Keratinocyte (primary cell): ENCODE measurements around the gene TTYH1. TPM values are rescaled to one million over a fixed set of nuclear protein-coding genes. Genes with fewer than 3 reads are reported as not detected.

Source experiments
- DNase-seq: peaks from one replicate; pipeline ENCODE4 v3.0.0-alpha.2; 2011; ENCODE audit warnings: low read depth, missing footprints, low spot score
- FAIRE-seq: peaks from 2 replicates; lab custom pipeline; 2011; peaks lifted over from hg19 to GRCh38; lab: Jason Lieb, UNC
- H2AFZ ChIP-seq: 2 replicates; pipeline ENCODE4 v1.6.0; 2012; ENCODE audit warnings: low read length, control low read depth, inconsistent platforms; ENCODE audit not compliant: control insufficient read depth
- H3K27ac ChIP-seq: 2 replicates; pipeline ENCODE4 v1.5.1; 2011; ENCODE audit warnings: low read length; ENCODE audit not compliant: control insufficient read depth, insufficient read depth
- H3K27me3 ChIP-seq: 3 replicates; pipeline ENCODE4 v1.6.0; 2011; ENCODE audit warnings: low read length; ENCODE audit not compliant: control insufficient read depth, insufficient read depth; ENCODE audit errors: extremely low read depth
- H3K36me3 ChIP-seq, 2 experiments: 2 replicates in 1 of 2; 3 replicates in 1 of 2; pipeline ENCODE4 v1.5.1; 2011; ENCODE audit warnings: low read length in 2 of 2, mild to moderate bottlenecking in 1 of 2; ENCODE audit not compliant: control insufficient read depth in 2 of 2, insufficient read depth in 2 of 2; ENCODE audit errors: extremely low read depth in 1 of 2
- H3K4me1 ChIP-seq: 3 replicates; pipeline ENCODE4 v1.5.1; 2011; ENCODE audit warnings: low read length; ENCODE audit not compliant: control insufficient read depth, insufficient read depth; ENCODE audit errors: extremely low read depth
- H3K4me2 ChIP-seq: 3 replicates; pipeline ENCODE4 v1.6.0; 2011; ENCODE audit warnings: low read depth, low read length; ENCODE audit not compliant: control insufficient read depth, insufficient read depth; ENCODE audit errors: extremely low read depth
- H3K4me3 ChIP-seq, 3 experiments: fragments of 200-600 bp in 1 of 3; sonication (generic) in 1 of 3; 2 replicates in 2 of 3; 3 replicates in 1 of 3; pipeline ENCODE4 v1.5.1; 2011 to 2016; ENCODE audit warnings: low read length in 3 of 3, mild to moderate bottlenecking in 3 of 3, control low read depth in 2 of 3, inconsistent platforms in 1 of 3, low read depth in 1 of 3, mixed read lengths in 1 of 3, mixed run types in 1 of 3, moderate library complexity in 1 of 3; ENCODE audit not compliant: control insufficient read depth in 2 of 3, insufficient read depth in 2 of 3; ENCODE audit errors: extremely low read depth in 1 of 3
- H3K79me2 ChIP-seq: 2 replicates; pipeline ENCODE4 v1.6.0; 2012; ENCODE audit warnings: low read length; ENCODE audit not compliant: control insufficient read depth, insufficient read depth
- H3K9ac ChIP-seq: 3 replicates; pipeline ENCODE4 v1.6.0; 2011; ENCODE audit warnings: low read length; ENCODE audit not compliant: control insufficient read depth, insufficient read depth; ENCODE audit errors: extremely low read depth
- H3K9me1 ChIP-seq: 3 replicates; pipeline ENCODE4 v1.6.0; 2011; ENCODE audit warnings: low read length; ENCODE audit not compliant: control insufficient read depth, insufficient read depth; ENCODE audit errors: extremely low read depth
- H3K9me3 ChIP-seq: 2 replicates; pipeline ENCODE4 v1.5.1; 2012; ENCODE audit warnings: low read depth, low read length; ENCODE audit not compliant: control insufficient read depth
- H4K20me1 ChIP-seq: 3 replicates; pipeline ENCODE4 v1.6.0; 2011; ENCODE audit warnings: low read length; ENCODE audit not compliant: control insufficient read depth, insufficient read depth; ENCODE audit errors: extremely low read depth
- EZH2 ChIP-seq: IDR thresholded peaks from one replicate; pipeline ENCODE4 v1.6.1; 2012; ENCODE audit warnings: inconsistent platforms, mild to moderate bottlenecking, low read length, moderate library complexity
- dilution Hi-C: fragments of 300-500 bp; cut with MboI; formaldehyde crosslinking; loops from one replicate; pipeline ENCODE4 v1.7.0; 2020; ENCODE audit warnings: low sequenced_read_pairs; ENCODE audit not compliant: extremely low pct_ligation_motif_present
- polyA plus RNA-seq, 5 experiments: library from polyadenylated mRNA; depleted of rRNA in 3 of 5; stranded (reverse) in 3 of 5; stranded (forward) in 1 of 5; unstranded in 1 of 5; fragments of >200 nt; gene quantifications; 1 replicate in 1 of 5; 2 replicates in 3 of 5; 3 replicates in 1 of 5; pipeline versions ENCODE4 v1.2.1 to v1.2.3, GENCODE V29; 2011 to 2012; ENCODE audit warnings: missing spikeins in 2 of 5, low read depth in 1 of 5, low replicate concordance in 1 of 5
- TF ChIP-seq, protein P1 (sequence below), 3 experiments: IDR thresholded peaks in 1 of 3; conservative IDR thresholded peaks in 1 of 3; optimal IDR thresholded peaks in 1 of 3; 2 replicates in 2 of 3; 3 replicates in 1 of 3; pipeline versions ENCODE3 to v1.5.1; 2011; ENCODE audit warnings: low read length in 3 of 3, mild to moderate bottlenecking in 3 of 3, moderate library complexity in 2 of 3, control low read depth in 1 of 3, inconsistent platforms in 1 of 3; ENCODE audit not compliant: insufficient read depth in 2 of 3; ENCODE audit errors: extremely low read depth in 1 of 3

The TTYH1 gene
- polyA plus RNA-seq, 1 donor (not counting 4 experiments of a cell fraction or from before 2014, with no cell fraction given) = 0.13 TPM

DNA sequence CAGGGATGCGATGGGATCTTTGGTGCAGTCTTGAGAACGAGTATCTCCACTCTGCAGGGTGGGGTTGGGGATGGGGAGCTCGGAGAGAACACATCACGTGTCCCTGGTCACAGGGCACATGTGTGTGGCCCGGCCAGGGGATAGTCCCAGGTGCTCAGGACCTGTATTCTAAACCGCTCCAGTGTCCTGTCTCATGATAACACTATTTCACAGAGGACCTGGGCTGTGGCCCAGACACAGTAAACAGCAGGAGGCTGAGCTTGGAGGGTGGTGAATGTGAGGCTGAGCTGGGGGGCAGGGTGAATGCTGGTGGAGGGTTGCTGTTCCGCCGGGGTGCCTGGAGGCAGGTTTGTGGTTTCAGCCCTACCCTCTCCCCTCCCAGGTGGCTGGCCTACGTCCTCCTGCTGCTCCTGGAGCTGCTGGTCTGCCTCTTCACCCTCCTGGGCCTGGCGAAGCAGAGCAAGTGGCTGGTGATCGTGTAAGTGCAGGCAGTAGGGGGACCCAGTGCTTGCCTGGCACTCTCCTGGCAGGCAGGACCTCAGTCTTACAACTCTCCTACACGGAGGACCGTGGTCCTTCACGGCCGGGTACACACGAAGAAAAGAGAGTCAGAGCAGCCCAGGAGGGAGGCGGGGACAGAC lies 11.1 kb downstream of the TTYH1 start:
- DNase-seq = no peak

DNA sequence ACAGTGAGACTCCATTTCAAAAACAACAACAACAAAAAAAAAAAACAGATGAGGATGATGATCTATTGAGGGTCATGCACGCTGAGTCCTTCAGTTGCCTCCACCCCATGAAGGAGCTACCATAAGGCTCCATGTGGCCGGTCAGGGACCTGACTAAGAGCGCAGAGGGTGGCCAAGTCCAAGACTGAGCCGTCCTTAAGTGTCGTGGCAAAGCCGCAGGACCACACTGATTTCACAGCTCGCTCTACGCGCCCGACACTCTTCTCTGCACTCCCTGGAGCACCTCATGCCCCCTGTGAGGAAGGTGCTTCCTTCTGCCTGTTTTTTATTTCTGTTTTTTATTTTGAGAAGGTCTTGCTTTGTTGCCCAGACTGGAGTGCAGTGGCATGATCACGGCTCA lies 12.3 kb downstream of the TTYH1 start:
- no peaks in the 10 kb centered on the region for H3K9me1 ChIP-seq
- no peak overlapping the region for H3K4me3 ChIP-seq
- no peaks in the 10 kb centered on the region for H3K79me2 ChIP-seq
- no peak overlapping the region for H3K4me2 ChIP-seq
- no peaks in the 10 kb centered on the region for H4K20me1 ChIP-seq
- DNase-seq (no peak), FAIRE-seq (no peak)
- H3K36me3 ChIP-seq = no peaks in the 10 kb centered on the region
- H3K9ac ChIP-seq = no peak overlapping the region
- H3K27me3 ChIP-seq = peaks cover 20% of the 10 kb centered on the region
- H3K4me1 ChIP-seq = peaks cover 17% of the 10 kb centered on the region
- no peak overlapping the region for H2AFZ ChIP-seq
- no peak overlapping the region for H3K27ac ChIP-seq
- no peak for TF ChIP-seq EZH2
- TF ChIP-seq, protein P1, sequence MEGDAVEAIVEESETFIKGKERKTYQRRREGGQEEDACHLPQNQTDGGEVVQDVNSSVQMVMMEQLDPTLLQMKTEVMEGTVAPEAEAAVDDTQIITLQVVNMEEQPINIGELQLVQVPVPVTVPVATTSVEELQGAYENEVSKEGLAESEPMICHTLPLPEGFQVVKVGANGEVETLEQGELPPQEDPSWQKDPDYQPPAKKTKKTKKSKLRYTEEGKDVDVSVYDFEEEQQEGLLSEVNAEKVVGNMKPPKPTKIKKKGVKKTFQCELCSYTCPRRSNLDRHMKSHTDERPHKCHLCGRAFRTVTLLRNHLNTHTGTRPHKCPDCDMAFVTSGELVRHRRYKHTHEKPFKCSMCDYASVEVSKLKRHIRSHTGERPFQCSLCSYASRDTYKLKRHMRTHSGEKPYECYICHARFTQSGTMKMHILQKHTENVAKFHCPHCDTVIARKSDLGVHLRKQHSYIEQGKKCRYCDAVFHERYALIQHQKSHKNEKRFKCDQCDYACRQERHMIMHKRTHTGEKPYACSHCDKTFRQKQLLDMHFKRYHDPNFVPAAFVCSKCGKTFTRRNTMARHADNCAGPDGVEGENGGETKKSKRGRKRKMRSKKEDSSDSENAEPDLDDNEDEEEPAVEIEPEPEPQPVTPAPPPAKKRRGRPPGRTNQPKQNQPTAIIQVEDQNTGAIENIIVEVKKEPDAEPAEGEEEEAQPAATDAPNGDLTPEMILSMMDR (optimal IDR thresholded peaks at IDR 0.05 in 1 of 3, IDR thresholded peaks at IDR 0.05 in 1 of 3, conservative IDR thresholded peaks at IDR 0.05 in 1 of 3; ENCODE audit: extremely low read depth in 1 of 3, insufficient read depth in 2 of 3, low read length in 3 of 3) = no peak
- dilution Hi-C loops = no loop called here
- no peaks in the 10 kb centered on the region for H3K9me3 ChIP-seq

More for the DNA sequence above, 11.1 kb downstream of the TTYH1 start:
- Histone ChIP-seq H4K20me1 (no peaks in the 10 kb centered on the region), H3K36me3 (no peaks in the 10 kb centered on the region), H3K27me3 (peaks cover 23% of the 10 kb centered on the region), H3K9me1 (no peaks in the 10 kb centered on the region), H2AFZ (no peak overlapping the region), H3K4me2 (no peak overlapping the region), H3K27ac (no peak overlapping the region), H3K79me2 (no peaks in the 10 kb centered on the region), H3K4me1 (peaks cover 5% of the 10 kb centered on the region), H3K4me3 (no peak overlapping the region), H3K9ac (no peak overlapping the region), H3K9me3 (no peaks in the 10 kb centered on the region)
- dilution Hi-C loops = no loop called here
- no peak for FAIRE-seq
- TF ChIP-seq, protein P1 (optimal IDR thresholded peaks at IDR 0.05 in 1 of 3, IDR thresholded peaks at IDR 0.05 in 1 of 3, conservative IDR thresholded peaks at IDR 0.05 in 1 of 3; ENCODE audit: extremely low read depth in 1 of 3, insufficient read depth in 2 of 3, low read length in 3 of 3) = peak in 1 of 3 experiments; percentile 1
- no peak for TF ChIP-seq EZH2
